NCI-H524 (cell line): ENCODE measurements around the gene SIRT3.
A peak's percentile ranks its signal among the peaks of the same experiment; 100 is the strongest.
"Not testable (repeated sequence)": the region's sequence is repeated elsewhere in the genome, so short reads cannot be mapped to it uniquely, and the experiment has no call there.

ENCODE experiments used
- DNase-seq, 2 experiments: peaks; one replicate each; lab custom pipeline; 2025; lab: John Stamatoyannopoulos, UW

Gene SIRT3

GRCh38 chr11:240315-240714, 4.2 kb upstream of the SIRT3 start:
- no peak for DNase-seq

- DNase-seq = not testable (repeated sequence)
Observed at GRCh38 chr11:238346-238745, 2.2 kb upstream of the SIRT3 start.

GRCh38 chr11:236774-237767, 929 bp upstream of the SIRT3 start, which contains the start of gene PSMD13:
Gene PSMD13, plus strand, starts transcription at chr11:236976. Its CDS starts 74 bp downstream, at chr11:237050.
- peak; percentile 61 to 77 for DNase-seq

GRCh38 chr11:235609-235996, 539 bp downstream of the SIRT3 start:
- DNase-seq = no peak

- no peak for DNase-seq
Observed at GRCh38 chr11:235180-235579, 962 bp downstream of the SIRT3 start.

GRCh38 chr11:232783-233565, 3.2 kb downstream of the SIRT3 start:
- no peak for DNase-seq

- DNase-seq = no peak
Observed at GRCh38 chr11:230431-230830, 5.7 kb downstream of the SIRT3 start.

- no peak for DNase-seq
Observed at GRCh38 chr11:227824-228379, 8.2 kb downstream of the SIRT3 start.

GRCh38 chr11:225734-226453, 10.2 kb downstream of the SIRT3 start:
- DNase-seq = no peak

GRCh38 chr11:224424-224823, 11.7 kb downstream of the SIRT3 start:
- no peak for DNase-seq

- no peak for DNase-seq
Observed at GRCh38 chr11:223884-224283, 12.3 kb downstream of the SIRT3 start.

GRCh38 chr11:223026-223789, 12.9 kb downstream of the SIRT3 start:
- DNase-seq = no peak

GRCh38 chr11:221998-222789, 13.9 kb downstream of the SIRT3 start:
- no peak for DNase-seq

GRCh38 chr11:221539-221938, 14.6 kb downstream of the SIRT3 start:
- DNase-seq = no peak

- DNase-seq = not testable (repeated sequence)
Observed at GRCh38 chr11:220641-221215, 15.4 kb downstream of the SIRT3 start.

- no peak for DNase-seq
Observed at GRCh38 chr11:218815-219593, 17.1 kb downstream of the SIRT3 start.

GRCh38 chr11:217704-218103, 18.4 kb downstream of the SIRT3 start:
- no peak for DNase-seq

GRCh38 chr11:216081-216974, 19.8 kb downstream of the SIRT3 start:
- no peak for DNase-seq
